GM23248 (cell line): ENCODE results near the gene PHKG2.

Experiments
- EZH2 ChIP-seq: fragments of 200-600 bp; sonication (generic); IDR thresholded peaks from 2 replicates; pipeline ENCODE4 v1.6.1; 2018; ENCODE audit warnings: antibody characterized with exemption, mild to moderate bottlenecking; ENCODE audit not compliant: insufficient read depth, poor library complexity, severe bottlenecking
- EZH2phosphoT487 ChIP-seq: fragments of 200-600 bp; sonication (generic); IDR thresholded peaks from 2 replicates; pipeline ENCODE4 v1.6.1; 2018; ENCODE audit warnings: antibody characterized with exemption, moderate library complexity, mild to moderate bottlenecking, low read depth; ENCODE audit not compliant: insufficient read depth

DNA sequence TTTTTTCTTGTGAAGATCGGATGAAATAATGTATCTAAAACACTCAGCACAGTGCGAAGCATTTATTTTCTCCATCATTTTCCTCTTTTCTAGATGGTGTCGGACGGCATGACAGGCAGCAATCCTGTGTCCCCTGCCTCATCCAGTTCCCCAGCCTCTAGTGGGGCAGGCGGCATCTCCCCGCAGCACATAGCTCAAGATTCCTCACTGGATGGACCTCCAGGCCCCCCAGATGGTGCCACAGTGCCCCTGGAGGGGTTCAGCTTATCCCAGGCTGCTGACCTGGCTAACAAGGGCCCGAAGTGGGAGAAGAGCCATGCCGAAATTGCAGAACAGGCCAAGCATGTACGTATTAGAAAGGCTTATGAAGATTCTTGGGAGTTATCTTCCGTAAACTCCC, 44.3 kb upstream of the PHKG2 start:
- TF ChIP-seq EZH2 (no peak), EZH2phosphoT487 (no peak)
